Stimulated activated CD4-positive, alpha-beta T cell treated with anti-CD3 and anti-CD28 coated beads, Interleukin-4, amount 100 ng/mL, for 48 hours (primary cell): ENCODE measurements around the gene MPIG6B.

ENCODE experiments used
- DNase-seq, 2 donors: peaks; one replicate each; pipeline ENCODE4 v3.0.0-alpha.2; 2020; ENCODE audit warnings: low read depth in 2 of 2

Gene MPIG6B

GRCh38 chr6:31737315-31737990 lies 14.3 kb downstream of the MPIG6B start:
- DNase-seq = no peak

DNA sequence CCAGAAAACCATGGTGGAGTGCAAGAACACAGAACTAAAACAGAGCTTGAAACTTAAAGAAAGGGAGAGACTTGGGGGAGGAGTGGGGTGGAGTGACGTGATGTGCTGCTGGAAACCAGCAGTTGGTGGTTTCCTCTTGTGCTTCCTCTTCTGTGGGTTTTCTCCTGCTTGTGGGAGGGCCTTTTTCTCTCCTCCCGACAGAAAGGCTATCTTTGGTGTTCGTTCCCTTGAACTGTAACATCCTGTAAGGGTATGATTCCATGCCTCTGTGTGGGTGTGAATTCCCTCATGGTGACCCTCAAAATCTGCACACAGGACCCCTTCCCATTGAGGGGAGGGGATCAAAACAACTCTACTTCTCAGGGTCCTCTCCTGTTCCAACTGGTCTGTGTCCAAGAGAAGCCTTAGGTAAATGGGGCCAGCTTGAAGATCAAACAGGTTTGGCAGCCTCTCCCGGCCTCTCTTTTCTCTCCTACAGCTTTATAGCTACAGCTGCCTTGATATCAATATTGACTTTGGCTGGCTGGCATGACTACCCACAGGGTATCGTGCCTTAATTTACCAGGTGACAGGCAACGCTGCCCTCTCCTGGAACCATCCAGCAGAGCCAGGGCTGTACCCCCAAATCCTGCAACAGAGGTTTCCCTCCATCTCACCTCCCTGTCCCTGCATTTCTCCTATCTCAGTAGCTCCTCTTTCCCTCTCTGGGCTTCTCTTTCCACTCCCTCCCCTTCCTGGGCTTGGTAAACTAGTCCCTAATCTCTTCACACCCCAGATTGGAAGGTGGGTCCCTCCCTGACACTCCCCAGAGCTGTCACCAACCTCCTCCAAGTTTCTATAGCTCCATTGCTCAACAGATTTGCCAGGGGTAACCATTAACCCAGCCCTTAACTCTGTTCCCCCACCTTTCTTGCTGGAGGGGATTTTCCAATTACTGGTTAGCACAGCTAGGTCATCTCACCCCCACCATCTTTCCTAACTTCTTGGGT lies 15.1 kb downstream of the MPIG6B start:
- DNase-seq = peak; percentile 38 to 52

DNA sequence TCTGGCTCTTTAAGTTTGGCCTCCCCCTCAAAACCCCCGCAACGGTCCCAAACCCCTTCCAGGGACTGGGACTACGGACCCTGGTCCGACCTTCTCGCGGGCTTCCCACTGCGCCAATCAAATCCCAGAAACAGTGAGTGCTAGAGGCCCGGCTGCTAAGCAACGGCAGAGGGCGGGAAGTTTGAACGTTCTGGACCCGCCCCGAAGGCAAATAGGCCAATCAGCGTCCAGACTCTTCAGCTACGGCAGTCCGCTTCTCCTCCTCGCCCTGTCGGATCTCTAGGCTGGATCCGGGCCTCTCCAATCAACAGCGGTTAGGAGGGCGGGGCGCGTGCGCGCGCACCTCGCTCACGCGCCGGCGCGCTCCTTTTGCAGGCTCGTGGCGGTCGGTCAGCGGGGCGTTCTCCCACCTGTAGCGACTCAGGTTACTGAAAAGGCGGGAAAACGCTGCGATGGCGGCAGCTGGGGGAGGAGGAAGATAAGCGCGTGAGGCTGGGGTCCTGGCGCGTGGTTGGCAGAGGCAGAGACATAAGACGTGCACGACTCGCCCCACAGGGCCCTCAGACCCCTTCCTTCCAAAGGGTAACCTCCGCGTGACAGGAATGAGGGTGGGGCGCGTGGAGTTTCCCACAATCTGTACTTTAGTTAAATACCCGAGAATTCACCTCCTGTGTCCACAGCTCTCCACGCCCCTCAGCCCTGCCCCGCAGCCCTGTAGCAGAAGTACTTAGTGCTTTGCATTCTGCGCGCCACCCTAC lies 16.6 kb downstream of the MPIG6B start, which contains the start of gene MSH5:
Gene MSH5 (plus strand): TSS at position 367 of the 758 bp plus-strand sequence. CDS start 462 bp downstream, outside the sequence.
- peak; percentile 91 to 97 for DNase-seq

GRCh38 chr6:31740397-31741223 lies 17.4 kb downstream of the MPIG6B start:
- DNase-seq = no peak

DNA sequence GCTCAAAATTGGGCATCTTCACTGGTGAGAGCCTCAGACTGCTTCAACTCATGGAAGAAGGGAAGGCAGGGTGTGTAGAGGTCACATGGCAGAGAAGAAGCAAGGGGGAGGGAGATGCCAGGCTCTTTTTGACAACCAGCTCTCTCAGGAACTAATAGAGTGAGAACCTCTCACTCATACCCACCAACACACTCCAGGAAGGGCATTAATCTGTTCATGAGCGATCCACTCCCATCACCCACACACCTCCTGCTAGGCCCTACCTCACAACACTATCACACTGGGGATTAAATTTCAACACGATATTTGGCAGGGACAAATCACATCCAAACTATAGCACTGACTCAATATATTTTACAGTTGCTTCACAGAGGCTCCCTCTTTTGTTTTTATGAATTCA lies 18.6 kb downstream of the MPIG6B start:
- DNase-seq = no peak

DNA sequence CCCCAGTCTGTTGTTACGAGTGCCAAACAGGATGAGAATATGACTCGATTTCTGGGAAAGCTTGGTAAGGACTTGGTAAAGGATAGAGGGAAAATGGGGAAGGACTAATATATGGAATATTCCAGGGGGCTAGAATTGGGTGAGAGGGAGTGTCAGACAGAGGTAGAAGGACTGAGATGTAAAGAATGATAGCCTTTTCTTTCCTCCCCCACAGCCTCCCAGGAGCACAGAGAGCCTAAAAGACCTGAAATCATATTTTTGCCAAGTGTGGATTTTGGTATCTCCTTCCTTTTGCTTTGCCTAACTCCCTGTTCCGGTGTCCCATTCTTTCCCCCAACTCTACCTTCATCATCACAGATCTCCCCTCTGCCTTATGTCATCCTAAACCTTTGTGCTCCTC lies 19.7 kb downstream of the MPIG6B start:
- DNase-seq = no peak

DNA sequence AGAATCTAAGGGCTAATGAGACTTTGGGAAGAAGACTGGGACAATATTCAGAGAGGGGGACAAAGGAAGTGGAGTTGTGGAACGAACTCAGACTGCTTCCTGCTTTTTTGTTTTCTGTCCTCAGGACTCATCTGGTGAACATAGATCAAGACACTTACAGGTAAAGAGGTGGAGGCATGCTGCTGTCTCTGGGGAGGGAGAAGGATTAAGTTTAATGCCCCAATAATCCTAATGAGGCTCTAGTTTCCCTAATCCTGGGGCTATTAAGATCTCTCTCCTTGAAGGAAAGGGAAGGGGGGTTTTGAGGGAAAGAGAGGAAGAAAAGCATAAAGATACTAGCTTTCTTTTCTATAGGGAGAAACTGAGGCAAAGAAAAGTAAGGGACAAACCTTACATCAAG lies 21.2 kb downstream of the MPIG6B start:
- no peak for DNase-seq

GRCh38 chr6:31749301-31750036 lies 26.3 kb downstream of the MPIG6B start:
- DNase-seq = no peak

DNA sequence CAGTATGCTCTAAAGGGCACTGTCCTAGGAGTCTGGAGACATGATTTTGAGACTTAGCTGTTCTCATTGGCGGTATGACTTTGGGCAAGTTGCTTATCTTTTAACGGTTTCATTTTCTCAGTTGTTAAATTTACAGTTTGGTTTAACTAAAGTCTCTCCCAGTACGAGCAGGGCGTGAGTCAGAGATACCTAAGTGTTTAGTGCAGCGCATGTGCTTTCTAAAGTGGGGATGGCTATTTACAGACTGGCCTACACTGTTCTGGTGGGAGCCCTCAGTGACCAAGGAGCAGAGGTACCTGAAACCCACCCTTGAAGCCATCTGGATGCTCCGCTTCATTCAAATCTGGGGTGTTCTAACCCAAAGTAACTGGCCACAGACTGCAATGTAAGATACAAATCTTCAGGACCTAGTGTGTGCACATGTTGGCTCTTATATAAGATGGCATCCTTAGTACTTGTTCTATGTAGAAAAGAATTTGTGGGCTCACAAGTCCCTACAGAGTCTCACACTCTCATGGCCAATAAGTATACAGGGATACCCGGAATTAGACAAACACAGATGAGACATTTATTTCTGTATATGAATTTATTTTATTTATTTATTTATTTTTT lies 27.3 kb downstream of the MPIG6B start:
- no peak for DNase-seq

GRCh38 chr6:31752739-31753319 lies 29.7 kb downstream of the MPIG6B start:
- no peak for DNase-seq

GRCh38 chr6:31758281-31758680 lies 35.1 kb downstream of the MPIG6B start:
- no peak for DNase-seq

DNA sequence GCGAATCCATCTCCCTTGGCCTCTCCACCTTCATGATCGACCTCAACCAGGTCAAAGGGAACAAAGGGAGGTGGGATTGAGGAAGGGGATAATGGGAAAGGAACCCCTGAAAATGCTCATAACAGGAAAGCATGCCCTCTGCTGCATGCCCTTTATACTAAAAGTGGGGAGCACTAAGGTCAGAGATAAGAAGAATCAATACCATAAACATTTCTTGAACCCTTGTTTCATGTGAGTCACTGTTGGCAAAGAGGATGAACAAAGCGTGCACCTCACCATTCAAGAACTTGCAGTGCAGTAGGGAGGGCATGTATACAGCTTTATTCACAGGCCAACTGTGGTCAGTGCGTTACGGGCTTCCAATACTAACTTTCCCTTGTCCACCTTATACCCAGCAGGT lies 37.6 kb downstream of the MPIG6B start:
- DNase-seq = no peak

GRCh38 chr6:31761343-31761742 lies 38.2 kb downstream of the MPIG6B start:
- no peak for DNase-seq

- no peak for DNase-seq
Observed at GRCh38 chr6:31762356-31762755, 39.2 kb downstream of the MPIG6B start, which contains the start of gene SAPCD1. SAPCD1 (plus strand) TSS chr6:31762656; CDS start chr6:31763055, 399 bp downstream.

- no peak for DNase-seq
Observed at GRCh38 chr6:31762878-31763618, 39.9 kb downstream of the MPIG6B start.

GRCh38 chr6:31763619-31763940 lies 40.4 kb downstream of the MPIG6B start:
- no peak for DNase-seq

- DNase-seq = no peak
Observed at GRCh38 chr6:31764198-31764597, 41.0 kb downstream of the MPIG6B start.

DNA sequence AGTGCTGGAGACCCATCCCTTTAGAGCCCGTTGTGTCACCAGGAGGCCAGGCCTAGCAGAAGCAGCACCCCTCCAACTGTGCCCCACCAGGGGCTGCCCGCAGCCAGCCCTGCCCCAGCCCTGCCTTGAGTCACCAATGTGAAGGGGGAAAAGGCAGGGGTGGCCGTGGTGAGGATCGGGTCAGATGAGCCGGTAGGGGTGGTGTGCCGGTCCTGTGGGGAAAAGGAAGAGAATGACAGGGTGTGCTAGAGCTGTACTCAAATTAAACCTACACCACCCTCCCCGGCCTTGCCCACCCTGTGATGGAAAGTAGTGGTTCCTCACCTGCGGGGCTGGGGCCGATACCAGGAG lies 42.4 kb downstream of the MPIG6B start:
- DNase-seq = no peak
